Left forelimb (tissue), 1 donor: Measurements from ENCODE around the gene TMEM156.
A peak's percentile ranks its signal among the peaks of the same experiment; 100 is the strongest.

Source experiments
- DNase-seq: peaks from one replicate; pipeline ENCODE4 v3.0.0-alpha.2; 2018; ENCODE audit warnings: low spot score

TMEM156 gene

GRCh38 chr4:39032218-39033085, at the start of gene TMEM156:
Gene TMEM156 (minus strand): TSS chr4:39032409. CDS start chr4:39032313, 96 bp downstream.
- no peak for DNase-seq

- no peak for DNase-seq
Measured at GRCh38 chr4:39078829-39079228, 46.6 kb upstream of the TMEM156 start.

GRCh38 chr4:39068907-39069306, 36.7 kb upstream of the TMEM156 start:
- DNase-seq, result no peak

- DNase-seq, result no peak
Measured at GRCh38 chr4:39067451-39067850, 35.2 kb upstream of the TMEM156 start.

GRCh38 chr4:39067031-39067430, 34.8 kb upstream of the TMEM156 start:
- DNase-seq, result no peak

- no peak for DNase-seq
Measured at GRCh38 chr4:39066371-39066770, 34.2 kb upstream of the TMEM156 start.

GRCh38 chr4:39063430-39063829, 31.2 kb upstream of the TMEM156 start:
- DNase-seq, result no peak

- DNase-seq, result no peak
Measured at GRCh38 chr4:39062770-39063097, 30.5 kb upstream of the TMEM156 start.

GRCh38 chr4:39062094-39062769, 30.0 kb upstream of the TMEM156 start, which contains the start of gene KLHL5:
Gene KLHL5 (plus strand): TSS chr4:39062232. CDS start chr4:39062653, 421 bp downstream.
- DNase-seq, result no peak

- no peak for DNase-seq
Measured at GRCh38 chr4:39061457-39061856, 29.2 kb upstream of the TMEM156 start.

GRCh38 chr4:39056023-39056422, 23.8 kb upstream of the TMEM156 start:
- no peak for DNase-seq

- no peak for DNase-seq
Measured at GRCh38 chr4:39054497-39054896, 22.3 kb upstream of the TMEM156 start.

- DNase-seq, result no peak
Measured at GRCh38 chr4:39053983-39054382, 21.8 kb upstream of the TMEM156 start.

GRCh38 chr4:39051492-39051891, 19.3 kb upstream of the TMEM156 start:
- DNase-seq, result no peak

- DNase-seq, result no peak
Measured at GRCh38 chr4:39050590-39050989, 18.4 kb upstream of the TMEM156 start.

GRCh38 chr4:39048311-39048710, 16.1 kb upstream of the TMEM156 start:
- DNase-seq, result no peak

- no peak for DNase-seq
Measured at GRCh38 chr4:39047681-39048080, 15.5 kb upstream of the TMEM156 start.

GRCh38 chr4:39046249-39046648, 14.0 kb upstream of the TMEM156 start:
- no peak for DNase-seq

GRCh38 chr4:39045827-39046221, 13.6 kb upstream of the TMEM156 start:
- no peak for DNase-seq

GRCh38 chr4:39044956-39045826, 13.0 kb upstream of the TMEM156 start:
- DNase-seq, result no peak

GRCh38 chr4:39044364-39044955, 12.3 kb upstream of the TMEM156 start:
- DNase-seq, result peak; percentile 91

- DNase-seq, result no peak
Measured at GRCh38 chr4:39043861-39044363, 11.7 kb upstream of the TMEM156 start.
